ENCODE results near the gene BMAL2. TPM values are rescaled to one million over a fixed set of nuclear protein-coding genes. Genes with fewer than 3 reads are reported as not detected.

The BMAL2 gene
- total RNA-seq, 1 experiment from 2014 or later = 21.5 TPM

- Histone ChIP-seq H2AFZ (ENCODE audit: low read depth, low read length, poor library complexity, severe bottlenecking) (no peak overlapping the region), H3K9me3 (ENCODE audit: control insufficient read depth in 1 of 2, insufficient read depth in 1 of 2, low read depth in 1 of 2, low read length in 2 of 2) (no peaks in the 10 kb centered on the region), H4K20me1 (ENCODE audit: insufficient read depth) (no peaks in the 10 kb centered on the region), H3K36me3 (ENCODE audit: control insufficient read depth in 1 of 2, insufficient read depth in 2 of 2, low read length in 2 of 2) (no peaks in the 10 kb centered on the region), H3K4me3 (replicated peaks in 1 of 2; ENCODE audit: low read depth in 1 of 2, low read length in 2 of 2) (no peak overlapping the region), H3K79me2 (ENCODE audit: insufficient read depth, low read length) (peaks cover 18% of the 10 kb centered on the region), H3K9me2 (ENCODE audit: insufficient read depth) (no peaks in the 10 kb centered on the region), H3K27ac (ENCODE audit: low read depth, low read length) (no peak overlapping the region), H3K9ac (ENCODE audit: low read length) (no peak overlapping the region), H3K4me2 (ENCODE audit: low read length) (no peak overlapping the region), H3K27me3 (ENCODE audit: insufficient read depth, low read length) (no peaks in the 10 kb centered on the region), H3K4me1 (ENCODE audit: control insufficient read depth in 1 of 2, insufficient read depth in 2 of 2, low read length in 2 of 2) (peaks cover 0 to 14% of the 10 kb centered on the region in 2 experiments; a peak in 1 of 4 replicates)
- intact Hi-C loops (cut with micrococcal nuclease) = no loop called here
- CTCF ChIA-PET = no interaction called here
- RAD21 ChIA-PET (ENCODE audit: low non-redundant PET in 1 of 2, low total read pairs in 2 of 2, uncharacterized antibody in 2 of 2, unreplicated experiment in 2 of 2) = no interaction called here
- ATAC-seq = no peak
- TF ChIP-seq RAD21 (IDR thresholded peaks at IDR 0.05; ENCODE audit: low read depth) = no peak
- TF ChIP-seq, protein P1, sequence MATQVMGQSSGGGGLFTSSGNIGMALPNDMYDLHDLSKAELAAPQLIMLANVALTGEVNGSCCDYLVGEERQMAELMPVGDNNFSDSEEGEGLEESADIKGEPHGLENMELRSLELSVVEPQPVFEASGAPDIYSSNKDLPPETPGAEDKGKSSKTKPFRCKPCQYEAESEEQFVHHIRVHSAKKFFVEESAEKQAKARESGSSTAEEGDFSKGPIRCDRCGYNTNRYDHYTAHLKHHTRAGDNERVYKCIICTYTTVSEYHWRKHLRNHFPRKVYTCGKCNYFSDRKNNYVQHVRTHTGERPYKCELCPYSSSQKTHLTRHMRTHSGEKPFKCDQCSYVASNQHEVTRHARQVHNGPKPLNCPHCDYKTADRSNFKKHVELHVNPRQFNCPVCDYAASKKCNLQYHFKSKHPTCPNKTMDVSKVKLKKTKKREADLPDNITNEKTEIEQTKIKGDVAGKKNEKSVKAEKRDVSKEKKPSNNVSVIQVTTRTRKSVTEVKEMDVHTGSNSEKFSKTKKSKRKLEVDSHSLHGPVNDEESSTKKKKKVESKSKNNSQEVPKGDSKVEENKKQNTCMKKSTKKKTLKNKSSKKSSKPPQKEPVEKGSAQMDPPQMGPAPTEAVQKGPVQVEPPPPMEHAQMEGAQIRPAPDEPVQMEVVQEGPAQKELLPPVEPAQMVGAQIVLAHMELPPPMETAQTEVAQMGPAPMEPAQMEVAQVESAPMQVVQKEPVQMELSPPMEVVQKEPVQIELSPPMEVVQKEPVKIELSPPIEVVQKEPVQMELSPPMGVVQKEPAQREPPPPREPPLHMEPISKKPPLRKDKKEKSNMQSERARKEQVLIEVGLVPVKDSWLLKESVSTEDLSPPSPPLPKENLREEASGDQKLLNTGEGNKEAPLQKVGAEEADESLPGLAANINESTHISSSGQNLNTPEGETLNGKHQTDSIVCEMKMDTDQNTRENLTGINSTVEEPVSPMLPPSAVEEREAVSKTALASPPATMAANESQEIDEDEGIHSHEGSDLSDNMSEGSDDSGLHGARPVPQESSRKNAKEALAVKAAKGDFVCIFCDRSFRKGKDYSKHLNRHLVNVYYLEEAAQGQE (IDR thresholded peaks at IDR 0.05; ENCODE audit: low read depth) = no peak
- no peak for TF ChIP-seq SIN3A (IDR thresholded peaks at IDR 0.05; ENCODE audit: low read depth)
- TF ChIP-seq ELF1 (IDR thresholded peaks at IDR 0.05; ENCODE audit: borderline replicate concordance, low read depth) = no peak
- TF ChIP-seq POLR2AphosphoS5 (IDR thresholded peaks at IDR 0.05; ENCODE audit: low read depth, low read length) = no peak
- no peak for TF ChIP-seq SRF (IDR thresholded peaks at IDR 0.05; ENCODE audit: low read depth)
- no TSS peak for BruUV-seq (replicated peaks)
- DNase-seq (ENCODE audit: low read depth, low spot score) = no peak
- POLR2A ChIA-PET = no interaction called here
These were observed 15.1 kb downstream of the BMAL2 start for GRCh38 chr12:27347779-27348178.

DNA sequence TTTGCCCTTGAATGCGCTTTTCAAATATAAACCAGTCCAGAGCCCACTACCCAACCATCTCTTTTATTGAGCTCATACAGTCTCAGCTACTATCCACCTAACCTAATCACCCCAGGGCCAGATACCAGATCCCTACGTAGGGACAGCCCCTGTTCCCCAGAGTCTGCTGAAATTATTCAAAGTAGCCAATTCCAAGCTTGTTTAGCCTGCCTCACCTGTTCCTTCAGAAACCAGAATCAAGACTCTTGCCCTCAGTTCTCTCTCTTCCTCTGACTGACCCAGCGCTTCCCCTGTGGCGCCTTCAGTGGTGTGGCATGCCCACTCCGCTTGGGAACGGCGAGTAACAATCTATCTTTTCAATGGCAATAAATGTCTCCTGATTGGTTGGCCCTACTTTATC is 18.8 kb downstream of the BMAL2 start:
- Histone ChIP-seq H4K20me1 (ENCODE audit: insufficient read depth) (no peaks in the 10 kb centered on the region), H3K9me3 (ENCODE audit: control insufficient read depth in 1 of 2, insufficient read depth in 1 of 2, low read depth in 1 of 2, low read length in 2 of 2) (no peaks in the 10 kb centered on the region), H3K36me3 (ENCODE audit: control insufficient read depth in 1 of 2, insufficient read depth in 2 of 2, low read length in 2 of 2) (no peaks in the 10 kb centered on the region), H3K4me2 (ENCODE audit: low read length) (no peak overlapping the region), H3K27me3 (ENCODE audit: insufficient read depth, low read length) (no peaks in the 10 kb centered on the region), H3K9ac (ENCODE audit: low read length) (no peak overlapping the region), H3K27ac (ENCODE audit: low read depth, low read length) (no peak overlapping the region), H2AFZ (ENCODE audit: low read depth, low read length, poor library complexity, severe bottlenecking) (no peak overlapping the region), H3K79me2 (ENCODE audit: insufficient read depth, low read length) (no peaks in the 10 kb centered on the region), H3K4me1 (ENCODE audit: control insufficient read depth in 1 of 2, insufficient read depth in 2 of 2, low read length in 2 of 2) (no peaks in the 10 kb centered on the region), H3K9me2 (ENCODE audit: insufficient read depth) (no peaks in the 10 kb centered on the region), H3K4me3 (replicated peaks in 1 of 2; ENCODE audit: low read depth in 1 of 2, low read length in 2 of 2) (no peak overlapping the region)
- POLR2A ChIA-PET = no interaction called here
- RAD21 ChIA-PET (ENCODE audit: low non-redundant PET in 1 of 2, low total read pairs in 2 of 2, uncharacterized antibody in 2 of 2, unreplicated experiment in 2 of 2) = interaction anchor here in 1 of 2 experiments (0.6 kb wide), 1 partner anchor 353 kb away, joined by 3 read pairs; no protein-coding TSS in a partner anchor
- ATAC-seq = no peak
- BruUV-seq (replicated peaks) = no TSS peak
- CTCF ChIA-PET = no interaction called here
- intact Hi-C loops (cut with micrococcal nuclease) = no loop called here
- no peak for DNase-seq (ENCODE audit: low read depth, low spot score)
- TF ChIP-seq CTCF (IDR thresholded peaks at IDR 0.05 in 2 of 3, conservative IDR thresholded peaks at IDR 0.05 in 1 of 3; ENCODE audit: borderline replicate concordance in 1 of 3, insufficient read depth in 1 of 3, low read depth in 2 of 3, low read length in 2 of 3) (no peak), FOSL1 (IDR thresholded peaks at IDR 0.05; ENCODE audit: low read depth) (no peak), CBX3 (IDR thresholded peaks at IDR 0.05; ENCODE audit: low read depth) (no peak), ZNF274 (IDR thresholded peaks at IDR 0.05; ENCODE audit: low read depth, low read length) (no peak), JUND (IDR thresholded peaks at IDR 0.05) (no peak), ZFX (IDR thresholded peaks at IDR 0.05) (no peak), SP1 (IDR thresholded peaks at IDR 0.05; ENCODE audit: low read depth) (no peak)
- TF ChIP-seq, protein P2, sequence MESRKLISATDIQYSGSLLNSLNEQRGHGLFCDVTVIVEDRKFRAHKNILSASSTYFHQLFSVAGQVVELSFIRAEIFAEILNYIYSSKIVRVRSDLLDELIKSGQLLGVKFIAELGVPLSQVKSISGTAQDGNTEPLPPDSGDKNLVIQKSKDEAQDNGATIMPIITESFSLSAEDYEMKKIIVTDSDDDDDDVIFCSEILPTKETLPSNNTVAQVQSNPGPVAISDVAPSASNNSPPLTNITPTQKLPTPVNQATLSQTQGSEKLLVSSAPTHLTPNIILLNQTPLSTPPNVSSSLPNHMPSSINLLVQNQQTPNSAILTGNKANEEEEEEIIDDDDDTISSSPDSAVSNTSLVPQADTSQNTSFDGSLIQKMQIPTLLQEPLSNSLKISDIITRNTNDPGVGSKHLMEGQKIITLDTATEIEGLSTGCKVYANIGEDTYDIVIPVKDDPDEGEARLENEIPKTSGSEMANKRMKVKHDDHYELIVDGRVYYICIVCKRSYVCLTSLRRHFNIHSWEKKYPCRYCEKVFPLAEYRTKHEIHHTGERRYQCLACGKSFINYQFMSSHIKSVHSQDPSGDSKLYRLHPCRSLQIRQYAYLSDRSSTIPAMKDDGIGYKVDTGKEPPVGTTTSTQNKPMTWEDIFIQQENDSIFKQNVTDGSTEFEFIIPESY (IDR thresholded peaks at IDR 0.05; ENCODE audit: extremely low read depth, insufficient replicate concordance, low read length) = no peak
- TF ChIP-seq, protein P3, sequence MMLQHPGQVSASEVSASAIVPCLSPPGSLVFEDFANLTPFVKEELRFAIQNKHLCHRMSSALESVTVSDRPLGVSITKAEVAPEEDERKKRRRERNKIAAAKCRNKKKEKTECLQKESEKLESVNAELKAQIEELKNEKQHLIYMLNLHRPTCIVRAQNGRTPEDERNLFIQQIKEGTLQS (IDR thresholded peaks at IDR 0.05) = no peak

Measured in HCT116 (cell line).